Ovary (tissue), 10 donors: ENCODE measurements around the gene CARMIL3. TPM values are rescaled to one million over a fixed set of nuclear protein-coding genes. Genes with fewer than 3 reads are reported as not detected.
A peak's percentile ranks its signal among the peaks of the same experiment; 100 is the strongest.
"Not testable (repeated sequence)": the region's sequence is repeated elsewhere in the genome, so short reads cannot be mapped to it uniquely, and the experiment has no call there.

Experiments
- DNase-seq, 5 donors: peaks; one replicate each; pipeline ENCODE4 v3.0.0-alpha.2; 2019 to 2020
- H3K27ac ChIP-seq, 2 donors: fragments of 200-600 bp; one replicate each; pipeline versions ENCODE4 v1.5.1 to v1.8.0; 2019 to 2022
- H3K27me3 ChIP-seq: fragments of 200-600 bp; one replicate; pipeline ENCODE4 v1.8.0; 2022
- H3K36me3 ChIP-seq: fragments of 200-600 bp; sonication (generic); one replicate; pipeline ENCODE4 v1.5.1; 2019
- H3K4me1 ChIP-seq: one replicate; pipeline ENCODE4 v1.8.1; 2013; ENCODE audit warnings: mild to moderate bottlenecking, moderate library complexity; ENCODE audit not compliant: insufficient read depth
- H3K4me3 ChIP-seq: fragments of 200-600 bp; sonication (generic); one replicate; pipeline ENCODE4 v1.5.1; 2017
- H3K9me3 ChIP-seq, 2 donors: fragments of 200-600 bp in 1 of 2; sonication (generic) in 1 of 2; one replicate each; pipeline versions ENCODE4 v1.5.1 to v1.8.1; 2013 to 2019; ENCODE audit warnings: mild to moderate bottlenecking in 1 of 2, moderate library complexity in 1 of 2
- EP300 ChIP-seq: sonication (generic); formaldehyde crosslinking; IDR thresholded peaks from one replicate; pipeline ENCODE4 v1.6.1; 2017; ENCODE audit warnings: antibody characterized with exemption
- POLR2A ChIP-seq: fragments of 450-650 bp; IDR thresholded peaks from one replicate; pipeline ENCODE4 v1.6.1; 2017; ENCODE audit warnings: antibody characterized with exemption, mild to moderate bottlenecking, moderate library complexity
- WGBS, 3 donors: extraction: QIAGEN DNeasy Blood & Tissue Kit in 1 of 3; methylation state at CpG; one replicate each; pipeline versions ENCODE4 v1.1.5 to v1.1.7; 2013 to 2017; 5-methylcytosine and 5-hydroxymethylcytosine counted together
- intact Hi-C, 4 donors: fragments of 100-400 bp; cut with DNase I; formaldehyde crosslinking; loops; one replicate each; pipeline versions ENCODE4 v1.11.0 to v1.15.1; 2022 to 2023
- long read RNA-seq, 3 donors: library from polyadenylated mRNA in 2 of 3; unstranded in 2 of 3; transcript quantifications; one replicate each; pipeline ENCODE4 v2.0.0 and lab custom pipeline, GENCODE V29; 2021 to 2026
- polyA plus RNA-seq, 2 donors: library from polyadenylated mRNA; stranded (reverse); fragments of 200-250 nt in 1 of 2; fragments of 350-450 nt in 1 of 2; fragmentation: Illumina TruSeq in 1 of 2; extraction: RNeasy Lipid Tissue Mini Kit (QIAGEN cat#74804) in 1 of 2; gene quantifications; one replicate each; pipeline ENCODE4 v1.2.3, GENCODE V29; 2013 to 2014
- total RNA-seq, 7 donors: library from RNA; depleted of rRNA in 2 of 7; stranded (reverse); fragments of >200 nt in 2 of 7; fragmentation: NEBNext Ultra II Directional in 3 of 7; extraction: Animal tissue kit (Norgen Biotek cat#: 25700) in 3 of 7; gene quantifications; one replicate each; pipeline versions ENCODE4 v1.1.0 to v1.2.4, GENCODE V29; 2016 to 2023
- TF ChIP-seq, protein P1 (sequence below), 3 donors: fragments of 450-650 bp in 2 of 3; fragments of 200-600 bp in 1 of 3; IDR thresholded peaks; one replicate each; pipeline versions ENCODE4 v1.5.1 to v1.8.0; 2016 to 2022; ENCODE audit warnings: antibody characterized with exemption in 3 of 3, mild to moderate bottlenecking in 1 of 3
- donor health status: DM: no; HTN: no; CAD: no; lungs with moderate emphysema.
- donor health status: DM: no; HTN: no; CAD: no.
- donor health status: Bipolar disorder and iron deficiency.
- donor health status: DM: yes; HTN: yes; CAD: no.
- donor health status: DM: no; HTN: no; CAD: no.
- donor health status: DM: yes; HTN: yes; CAD: no.

The CARMIL3 gene, protein sequence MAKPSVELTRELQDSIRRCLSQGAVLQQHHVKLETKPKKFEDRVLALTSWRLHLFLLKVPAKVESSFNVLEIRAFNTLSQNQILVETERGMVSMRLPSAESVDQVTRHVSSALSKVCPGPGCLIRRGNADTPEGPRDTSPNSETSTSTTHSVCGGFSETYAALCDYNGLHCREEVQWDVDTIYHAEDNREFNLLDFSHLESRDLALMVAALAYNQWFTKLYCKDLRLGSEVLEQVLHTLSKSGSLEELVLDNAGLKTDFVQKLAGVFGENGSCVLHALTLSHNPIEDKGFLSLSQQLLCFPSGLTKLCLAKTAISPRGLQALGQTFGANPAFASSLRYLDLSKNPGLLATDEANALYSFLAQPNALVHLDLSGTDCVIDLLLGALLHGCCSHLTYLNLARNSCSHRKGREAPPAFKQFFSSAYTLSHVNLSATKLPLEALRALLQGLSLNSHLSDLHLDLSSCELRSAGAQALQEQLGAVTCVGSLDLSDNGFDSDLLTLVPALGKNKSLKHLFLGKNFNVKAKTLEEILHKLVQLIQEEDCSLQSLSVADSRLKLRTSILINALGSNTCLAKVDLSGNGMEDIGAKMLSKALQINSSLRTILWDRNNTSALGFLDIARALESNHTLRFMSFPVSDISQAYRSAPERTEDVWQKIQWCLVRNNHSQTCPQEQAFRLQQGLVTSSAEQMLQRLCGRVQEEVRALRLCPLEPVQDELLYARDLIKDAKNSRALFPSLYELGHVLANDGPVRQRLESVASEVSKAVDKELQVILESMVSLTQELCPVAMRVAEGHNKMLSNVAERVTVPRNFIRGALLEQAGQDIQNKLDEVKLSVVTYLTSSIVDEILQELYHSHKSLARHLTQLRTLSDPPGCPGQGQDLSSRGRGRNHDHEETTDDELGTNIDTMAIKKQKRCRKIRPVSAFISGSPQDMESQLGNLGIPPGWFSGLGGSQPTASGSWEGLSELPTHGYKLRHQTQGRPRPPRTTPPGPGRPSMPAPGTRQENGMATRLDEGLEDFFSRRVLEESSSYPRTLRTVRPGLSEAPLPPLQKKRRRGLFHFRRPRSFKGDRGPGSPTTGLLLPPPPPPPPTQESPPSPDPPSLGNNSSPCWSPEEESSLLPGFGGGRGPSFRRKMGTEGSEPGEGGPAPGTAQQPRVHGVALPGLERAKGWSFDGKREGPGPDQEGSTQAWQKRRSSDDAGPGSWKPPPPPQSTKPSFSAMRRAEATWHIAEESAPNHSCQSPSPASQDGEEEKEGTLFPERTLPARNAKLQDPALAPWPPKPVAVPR (N-terminal part only)
- total RNA-seq (1 to 10 TPM in 1 of 7 donors, under 1 TPM in 5, not detected in 1; 0.08 to 1.3 (median 0.37) TPM), polyA plus RNA-seq (under 1 TPM; 0.08 to 0.10 TPM)
- long read RNA-seq, donor 1, partial matches to known transcripts = 0 of 2 reads
- long read RNA-seq, donor 1, other reads (novel, unspliced or antisense) = 2 of 2 reads
- long read RNA-seq, donor 2 = 0 reads
- long read RNA-seq, donor 3 = 0 reads

DNA sequence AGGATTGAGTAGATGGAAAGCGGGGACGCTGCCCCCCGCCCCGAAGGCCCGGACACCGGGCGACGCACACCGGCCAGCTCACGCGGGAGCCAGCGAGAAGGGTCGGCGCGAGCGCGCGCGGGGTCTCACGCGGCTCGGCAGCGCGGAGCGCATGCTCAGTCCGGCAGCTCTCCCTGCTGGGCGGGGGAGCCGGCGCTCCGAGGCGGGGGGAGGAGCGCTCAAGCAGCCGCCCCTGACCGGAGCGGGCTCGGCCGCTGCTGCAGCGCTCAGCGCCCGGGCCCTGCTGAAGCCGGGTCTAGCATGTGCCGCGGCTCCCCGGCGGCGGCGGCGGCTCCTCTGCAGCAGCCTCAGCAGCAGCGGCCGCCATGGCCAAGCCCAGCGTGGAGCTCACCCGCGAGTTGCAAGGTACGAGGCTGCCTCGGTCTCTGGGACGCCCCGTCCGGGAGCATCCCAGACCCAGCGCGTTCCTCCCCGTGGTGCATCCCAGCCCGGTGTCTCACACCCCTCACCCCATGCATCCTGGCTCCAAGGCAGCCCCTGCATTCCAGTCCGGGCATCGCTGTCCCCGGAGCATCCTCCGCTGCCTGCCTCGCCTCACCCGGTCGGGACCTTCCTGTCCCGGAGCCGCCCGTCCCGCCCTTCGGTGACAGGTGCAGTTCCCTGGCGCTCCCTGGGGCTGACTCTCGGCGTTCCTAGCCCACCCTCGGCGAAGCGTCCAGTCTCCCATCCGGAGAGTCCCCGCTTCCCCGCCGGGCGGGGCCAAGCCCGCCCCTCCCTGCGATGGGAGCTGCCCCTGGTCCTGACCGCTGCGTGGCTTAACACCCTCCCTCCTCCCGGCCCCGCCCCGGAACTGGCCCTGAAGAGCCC, at the start of gene CARMIL3:
Gene CARMIL3 (plus strand): TSS at position 221 of the 867 bp plus-strand sequence. CDS start 145 bp downstream, at position 366.
- peak; percentile 59 to 81 (median 65) for DNase-seq
- Histone ChIP-seq H3K36me3 (no peaks in the 10 kb centered on the region), H3K27me3 (no peaks in the 10 kb centered on the region), H3K4me3 (peak within 1 kb of the TSS; percentile 44), H3K9me3 (no peaks in the 10 kb centered on the region), H3K4me1 (peaks cover 9% of the 10 kb centered on the region), H3K27ac (peak within 1 kb of the TSS in 1 of 2 donors; percentile 19)
- TF ChIP-seq POLR2A (no peak), EP300 (no peak)
- TF ChIP-seq, protein P1, sequence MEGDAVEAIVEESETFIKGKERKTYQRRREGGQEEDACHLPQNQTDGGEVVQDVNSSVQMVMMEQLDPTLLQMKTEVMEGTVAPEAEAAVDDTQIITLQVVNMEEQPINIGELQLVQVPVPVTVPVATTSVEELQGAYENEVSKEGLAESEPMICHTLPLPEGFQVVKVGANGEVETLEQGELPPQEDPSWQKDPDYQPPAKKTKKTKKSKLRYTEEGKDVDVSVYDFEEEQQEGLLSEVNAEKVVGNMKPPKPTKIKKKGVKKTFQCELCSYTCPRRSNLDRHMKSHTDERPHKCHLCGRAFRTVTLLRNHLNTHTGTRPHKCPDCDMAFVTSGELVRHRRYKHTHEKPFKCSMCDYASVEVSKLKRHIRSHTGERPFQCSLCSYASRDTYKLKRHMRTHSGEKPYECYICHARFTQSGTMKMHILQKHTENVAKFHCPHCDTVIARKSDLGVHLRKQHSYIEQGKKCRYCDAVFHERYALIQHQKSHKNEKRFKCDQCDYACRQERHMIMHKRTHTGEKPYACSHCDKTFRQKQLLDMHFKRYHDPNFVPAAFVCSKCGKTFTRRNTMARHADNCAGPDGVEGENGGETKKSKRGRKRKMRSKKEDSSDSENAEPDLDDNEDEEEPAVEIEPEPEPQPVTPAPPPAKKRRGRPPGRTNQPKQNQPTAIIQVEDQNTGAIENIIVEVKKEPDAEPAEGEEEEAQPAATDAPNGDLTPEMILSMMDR (IDR thresholded peaks at IDR 0.05) = no peak
- intact Hi-C loops = loop anchor here in 2 of 4 donors (10.0 kb wide), 1 partner anchor 53 kb away; no protein-coding TSS in a partner anchor
- 0 to 1% (median 0%) methylated on average over 73 to 92 of the region's 92 CpGs for whole genome bisulfite sequencing, 3 donors

DNA sequence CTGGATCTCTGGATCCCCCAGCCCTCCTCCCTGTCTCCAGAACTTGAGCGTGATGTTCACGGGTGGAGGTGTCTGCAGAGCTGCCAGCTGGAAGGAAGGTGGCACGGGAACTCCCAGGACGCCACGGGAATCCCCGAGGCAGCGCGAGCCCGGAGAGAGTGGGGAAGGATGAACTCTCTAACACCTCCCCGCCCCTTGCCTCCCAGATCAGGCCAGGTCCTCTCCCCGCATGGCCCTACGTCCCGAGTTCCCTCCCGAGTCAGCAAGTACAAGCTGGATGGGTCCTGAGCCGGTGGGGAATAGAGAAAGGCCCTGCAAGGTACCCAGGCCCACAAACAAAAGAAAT, 45.4 kb upstream of the CARMIL3 start:
- DNase-seq, H3K27ac ChIP-seq, intact Hi-C loops, H3K9me3 ChIP-seq, H3K27me3 ChIP-seq, H3K4me1 ChIP-seq, H3K36me3 ChIP-seq: not testable (repeated sequence)
- peak overlapping the region; percentile 24 for H3K4me3 ChIP-seq
- WGBS, 3 donors = 0 to 3% methylated on average over 1 to 6 of the region's 15 CpGs; no CpG with 5 or more reads in 1 of the 3 donors

DNA sequence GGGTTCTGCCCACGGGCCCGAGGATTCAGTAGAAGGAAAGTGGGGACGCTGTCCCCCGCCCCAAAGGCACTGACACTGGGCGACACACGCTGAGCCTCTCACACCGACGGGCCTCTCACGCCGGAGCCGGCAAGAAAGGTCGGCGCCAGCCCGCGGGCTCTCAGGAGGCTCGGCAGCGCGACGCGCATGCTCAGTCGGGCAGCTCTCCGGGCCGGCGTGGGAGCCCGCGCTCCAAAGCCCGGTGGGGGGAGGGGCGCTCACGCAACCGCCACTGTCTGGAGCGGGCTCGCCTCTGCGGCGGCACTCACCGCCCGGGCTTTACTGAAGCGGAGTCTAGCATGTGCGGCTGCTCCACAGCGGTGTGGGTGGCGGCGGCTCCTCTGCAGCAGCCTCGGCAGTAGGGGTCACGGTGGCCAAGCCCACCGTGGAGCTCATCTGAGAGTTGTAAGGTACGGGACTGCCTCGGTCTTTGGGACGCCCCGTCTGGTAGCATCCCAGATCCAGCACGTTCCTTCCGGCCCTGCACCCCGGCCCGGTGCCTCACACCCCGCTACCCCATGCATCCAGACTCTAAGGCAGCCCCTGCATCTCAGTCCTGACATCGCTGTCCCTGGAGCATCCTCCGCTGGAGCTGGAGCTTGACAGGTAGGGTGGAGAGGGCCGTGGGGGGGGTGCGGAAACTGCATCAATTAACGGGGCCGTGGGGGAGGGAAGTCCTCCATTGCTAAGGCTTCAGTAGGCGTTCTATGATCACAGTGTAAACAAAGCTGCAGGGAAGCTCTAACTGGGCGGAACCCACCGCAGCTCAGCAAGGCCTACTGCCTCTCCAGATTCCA, 44.8 kb upstream of the CARMIL3 start:
- intact Hi-C loops = not testable (repeated sequence)
- H3K4me3 ChIP-seq = peak overlapping the region; percentile 24
- peak; percentile 40 to 86 (median 81) for DNase-seq

DNA sequence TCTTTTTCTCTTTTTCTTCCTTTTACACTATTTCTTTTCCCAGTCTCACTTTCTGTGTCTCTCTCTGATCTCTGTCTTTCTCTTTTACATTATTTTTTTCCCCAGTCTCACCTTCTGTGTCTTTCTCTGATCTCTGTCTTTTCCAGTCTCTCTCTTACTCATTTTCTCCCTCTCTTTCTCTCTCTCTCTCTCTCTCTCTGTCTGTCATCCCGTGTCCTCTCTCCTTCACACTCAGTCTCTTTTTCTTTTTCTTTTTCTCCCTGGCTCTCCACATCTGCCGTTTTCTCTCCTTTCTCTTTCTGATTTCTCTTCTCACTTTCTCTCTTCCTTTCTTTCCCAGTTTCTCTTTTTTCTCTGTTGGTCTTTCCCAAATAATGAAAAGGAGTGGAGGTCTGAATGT, 40.8 kb upstream of the CARMIL3 start:
- H3K27ac ChIP-seq = no peak overlapping the region
- 71 to 80% (median 75%) methylated on average over 2 of the region's 2 CpGs for WGBS, 3 donors
- H3K27me3 ChIP-seq = no peaks in the 10 kb centered on the region
- H3K9me3 ChIP-seq = no peaks in the 10 kb centered on the region
- no peak for DNase-seq
- no peak overlapping the region for H3K4me3 ChIP-seq
- TF ChIP-seq EP300 (no peak), POLR2A (no peak)
- TF ChIP-seq, protein P1 (IDR thresholded peaks at IDR 0.05) = no peak
- intact Hi-C loops = no loop called here
- H3K36me3 ChIP-seq = no peaks in the 10 kb centered on the region
- peaks cover 2% of the 10 kb centered on the region for H3K4me1 ChIP-seq

More for the DNA sequence above, 44.8 kb upstream of the CARMIL3 start:
- WGBS, 3 donors = 3 to 27% (median 12%) methylated on average over 8 to 57 of the region's 62 CpGs
- H3K27me3 ChIP-seq, H3K4me1 ChIP-seq, H3K9me3 ChIP-seq, H3K36me3 ChIP-seq, H3K27ac ChIP-seq: not testable (repeated sequence)

DNA sequence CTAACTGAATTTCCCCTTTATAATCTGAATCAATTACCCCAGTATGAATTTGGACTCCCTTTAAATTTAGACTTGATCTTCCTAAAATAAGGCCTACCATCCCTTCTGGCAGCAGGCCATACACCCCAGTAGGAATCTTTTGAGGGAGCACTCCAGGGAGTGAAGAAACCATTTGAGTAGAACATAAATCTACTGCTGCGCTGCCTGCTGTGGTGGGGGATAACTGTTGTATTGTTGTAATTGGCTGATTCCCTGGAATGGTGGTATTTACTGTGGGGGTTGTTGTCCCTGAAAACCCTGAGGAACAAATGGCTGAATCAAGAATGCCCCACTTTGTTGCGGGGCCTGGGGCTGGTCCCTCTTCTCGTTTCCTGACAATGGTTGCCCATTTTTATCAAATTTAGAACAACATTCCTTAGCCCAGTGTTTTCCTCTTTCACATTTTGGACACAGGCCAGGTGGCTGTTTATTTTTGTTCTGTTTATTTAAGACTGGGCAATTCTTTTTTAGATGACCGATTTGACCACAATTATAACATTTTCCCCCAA, 39.0 kb upstream of the CARMIL3 start:
- H3K4me3 ChIP-seq, H3K27ac ChIP-seq, H3K9me3 ChIP-seq, H3K27me3 ChIP-seq, H3K36me3 ChIP-seq, H3K4me1 ChIP-seq, intact Hi-C loops, DNase-seq: not testable (repeated sequence)
- WGBS, 3 donors = 47 to 60% (median 49%) methylated on average over 4 of the region's 4 CpGs
